ENCODE results near the gene CENPU. TPM values are rescaled to one million over a fixed set of nuclear protein-coding genes. Genes with fewer than 3 reads are reported as not detected.

The CENPU gene
- total and polyA plus RNA-seq, 2 donors: 10.7 to 58.0 TPM

DNA sequence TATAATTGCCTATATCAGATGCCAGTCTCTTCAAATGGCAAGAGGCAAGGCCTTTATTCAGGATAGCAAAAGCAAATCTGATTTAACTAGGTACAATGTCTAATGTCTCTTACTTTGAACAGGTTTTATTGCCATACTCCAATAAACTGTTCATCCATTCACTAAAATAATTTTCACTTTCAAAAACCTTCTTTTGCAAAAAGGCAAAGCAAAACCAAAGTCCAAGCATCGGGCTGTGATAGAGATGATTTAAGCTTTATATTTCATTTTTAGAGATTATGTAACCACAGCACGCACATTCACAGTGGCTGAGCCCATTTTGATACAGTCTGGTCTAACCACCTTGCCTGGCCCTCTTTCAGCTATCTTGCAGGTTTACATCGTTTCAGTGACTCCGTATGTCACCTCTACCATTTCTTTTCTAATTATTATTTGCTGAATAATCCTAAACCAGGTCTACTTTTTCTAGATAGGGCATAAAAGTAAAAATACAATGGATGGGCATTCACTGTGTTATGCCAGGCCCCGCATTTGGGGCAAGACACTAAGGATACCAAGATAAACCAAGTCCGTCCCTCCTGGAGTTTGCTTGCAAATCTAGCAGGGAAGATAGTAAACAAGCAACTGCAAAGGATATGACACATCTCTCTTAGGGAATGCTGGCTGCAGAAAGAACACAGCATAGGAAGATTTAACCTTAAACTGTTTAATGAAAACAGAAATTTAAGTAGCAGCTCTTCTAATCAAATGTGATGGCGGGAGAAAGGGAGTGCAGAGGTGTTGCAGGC lies 86.4 kb downstream of the CENPU start:
- Histone ChIP-seq H3K36me3 (ENCODE audit: control insufficient read depth in 2 of 2, insufficient read depth in 2 of 2, low read length in 1 of 2) (peaks cover 0 to 34% of the 10 kb centered on the region in 2 donors), H3K27ac (ENCODE audit: low read depth in 1 of 2, low read length in 1 of 2) (peak overlapping the region; percentile 90 to 96), H3K9me3 (ENCODE audit: control insufficient read depth in 2 of 2, insufficient read depth in 1 of 2, low read length in 1 of 2) (no peaks in the 10 kb centered on the region), H3K27me3 (ENCODE audit: control insufficient read depth in 2 of 2, insufficient read depth in 1 of 2, low read length in 1 of 2) (no peaks in the 10 kb centered on the region), H3K4me3 (ENCODE audit: low read length in 2 of 2) (peak overlapping the region; percentile 59 to 97), H3K4me1 (ENCODE audit: control insufficient read depth in 2 of 2, insufficient read depth in 2 of 2, low read length in 2 of 2) (peaks cover 21 to 33% of the 10 kb centered on the region in 2 donors)
- DNase-seq (ENCODE audit: low read depth in 6 of 9, low spot score in 9 of 9): no peak
- WGBS: 85% methylated on average over 7 of the region's 7 CpGs

DNA sequence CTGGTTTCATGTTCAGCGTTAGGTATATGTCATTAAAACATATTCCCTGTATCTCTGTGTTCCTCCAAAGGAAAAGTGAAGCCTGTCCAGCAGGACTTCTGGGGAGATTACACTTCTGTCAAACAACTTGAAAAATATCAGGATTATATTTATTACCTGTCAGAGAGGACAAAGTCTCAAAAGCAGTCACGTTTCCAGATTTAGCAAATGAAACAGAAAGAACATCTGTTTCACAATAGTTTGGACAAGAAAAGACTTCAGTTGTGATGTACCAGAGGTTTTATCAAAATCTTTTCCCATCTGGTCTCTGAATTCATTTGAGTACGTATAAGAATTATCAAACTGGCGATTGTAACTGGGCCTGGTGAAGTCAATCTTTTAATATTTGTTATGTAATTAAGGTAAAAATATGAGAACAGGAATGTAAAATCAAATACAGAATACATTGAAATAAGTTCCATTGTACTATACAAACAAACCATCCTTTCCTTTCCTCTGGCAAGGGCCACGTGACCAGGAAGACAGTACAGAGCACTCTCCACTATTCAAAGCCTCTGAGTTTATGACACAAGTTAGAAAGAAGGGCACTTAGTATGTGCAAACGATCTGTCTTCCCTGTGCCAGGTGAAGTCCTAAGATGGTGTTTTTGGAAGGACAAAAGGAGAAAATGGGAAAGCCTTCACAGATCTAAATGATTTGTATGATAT lies 87.8 kb downstream of the CENPU start:
- H3K4me1 ChIP-seq (ENCODE audit: control insufficient read depth in 2 of 2, insufficient read depth in 2 of 2, low read length in 2 of 2): peaks cover 21 to 33% of the 10 kb centered on the region in 2 donors
- no peaks in the 10 kb centered on the region for H3K27me3 ChIP-seq (ENCODE audit: control insufficient read depth in 2 of 2, insufficient read depth in 1 of 2, low read length in 1 of 2)
- H3K9me3 ChIP-seq (ENCODE audit: control insufficient read depth in 2 of 2, insufficient read depth in 1 of 2, low read length in 1 of 2): no peaks in the 10 kb centered on the region
- no peak for DNase-seq (ENCODE audit: low read depth in 6 of 9, low spot score in 9 of 9)
- peaks cover 0 to 46% of the 10 kb centered on the region in 2 donors for H3K36me3 ChIP-seq (ENCODE audit: control insufficient read depth in 2 of 2, insufficient read depth in 2 of 2, low read length in 1 of 2)
- no peak overlapping the region for H3K4me3 ChIP-seq (ENCODE audit: low read length in 2 of 2)
- no peak overlapping the region for H3K27ac ChIP-seq (ENCODE audit: low read depth in 1 of 2, low read length in 1 of 2)
- 77% methylated on average over 6 of the region's 6 CpGs for WGBS

DNA sequence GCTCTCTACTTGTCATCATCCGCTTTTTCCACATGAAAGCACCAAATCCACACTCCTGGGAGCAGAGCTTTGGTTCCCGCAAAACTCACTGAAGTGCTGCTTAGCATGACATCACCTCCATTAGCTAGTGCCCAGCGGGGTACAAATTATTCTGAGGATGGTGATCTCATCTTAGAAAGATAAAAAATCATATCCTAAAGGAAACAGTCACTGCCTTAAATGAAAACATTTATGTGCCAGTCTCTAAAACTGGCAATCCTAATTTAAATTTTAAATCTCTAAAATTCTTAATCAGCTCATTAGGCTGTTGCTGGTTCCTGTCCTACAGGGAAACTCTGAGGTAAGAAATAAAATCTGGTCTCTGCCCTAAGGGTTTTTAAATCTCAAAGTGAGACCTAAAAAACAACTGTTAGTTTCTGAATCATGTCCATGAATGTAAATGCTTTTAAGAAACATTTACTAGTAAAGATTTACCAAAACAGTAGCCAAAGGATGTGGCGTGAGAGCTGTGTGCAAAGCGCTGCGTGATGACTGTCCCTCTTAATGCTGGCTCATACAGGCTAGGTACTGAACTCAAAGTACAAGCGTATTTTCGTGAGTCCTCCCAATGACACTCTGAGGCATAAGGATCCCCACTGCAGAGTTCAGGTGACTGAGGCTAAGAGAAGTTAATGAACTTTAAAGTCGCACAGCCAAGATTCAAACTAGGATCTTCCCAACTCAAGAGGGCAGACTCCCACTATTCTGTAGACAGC lies 89.2 kb downstream of the CENPU start:
- Histone ChIP-seq H3K36me3 (ENCODE audit: control insufficient read depth in 2 of 2, insufficient read depth in 2 of 2, low read length in 1 of 2) (peaks cover 0 to 56% of the 10 kb centered on the region in 2 donors), H3K27me3 (ENCODE audit: control insufficient read depth in 2 of 2, insufficient read depth in 1 of 2, low read length in 1 of 2) (no peaks in the 10 kb centered on the region), H3K27ac (ENCODE audit: low read depth in 1 of 2, low read length in 1 of 2) (no peak overlapping the region), H3K4me3 (ENCODE audit: low read length in 2 of 2) (no peak overlapping the region), H3K9me3 (ENCODE audit: control insufficient read depth in 2 of 2, insufficient read depth in 1 of 2, low read length in 1 of 2) (no peaks in the 10 kb centered on the region), H3K4me1 (ENCODE audit: control insufficient read depth in 2 of 2, insufficient read depth in 2 of 2, low read length in 2 of 2) (peaks cover 16 to 24% of the 10 kb centered on the region in 2 donors)
- WGBS: 92% methylated on average over 9 of the region's 9 CpGs
- DNase-seq (ENCODE audit: low read depth in 6 of 9, low spot score in 9 of 9): no peak

Other genes with a start within 250 kb of the CENPU start
- 73.7 TPM for gene CASP3, start 84.6 kb downstream of the CENPU start, total RNA-seq
- gene CASP3, start 84.6 kb downstream of the CENPU start, polyA plus RNA-seq: 37.9 TPM
- 15.7 TPM for gene PRIMPOL, start 84.4 kb downstream of the CENPU start, total RNA-seq
- gene PRIMPOL, start 84.4 kb downstream of the CENPU start, polyA plus RNA-seq: 59.0 TPM
- 8.7 TPM for gene ACSL1, start 91.9 kb upstream of the CENPU start, total RNA-seq
- gene ACSL1, start 91.9 kb upstream of the CENPU start, polyA plus RNA-seq: 109 TPM

All from thymus (tissue), 11 donors.